ENCODE data around the gene WRNIP1.

The WRNIP1 gene

DNA sequence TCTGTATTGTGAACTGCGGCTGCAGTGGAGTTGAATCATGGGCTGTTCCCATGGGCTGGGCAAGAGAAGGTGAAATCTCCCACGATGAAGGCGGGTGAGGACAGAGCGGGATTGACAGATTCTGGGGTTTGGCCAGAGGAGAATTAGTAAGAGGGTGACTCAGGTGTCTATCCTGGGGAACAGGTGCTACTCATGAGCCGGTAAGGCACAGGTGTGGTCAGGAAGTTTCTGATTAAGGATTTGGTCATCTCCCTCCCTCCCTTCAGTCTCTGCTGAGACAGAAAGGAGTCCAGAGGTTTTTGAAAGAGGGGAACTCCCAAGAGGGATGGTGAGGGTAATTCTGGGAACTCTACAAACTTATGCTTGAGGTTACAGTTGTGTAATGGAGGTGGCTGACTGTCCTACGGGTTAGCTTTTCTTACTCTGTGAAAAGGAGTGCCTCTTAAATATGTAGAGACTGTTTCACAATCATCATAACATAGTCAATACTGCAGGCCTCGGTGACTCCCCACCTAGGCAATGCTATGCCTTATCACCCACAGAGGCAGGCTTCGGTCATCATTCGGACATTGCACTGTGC, 45.0 kb downstream of the WRNIP1 start:
- no peak for DNase-seq (ENCODE audit: low read depth)
- TF ChIP-seq, protein P1, sequence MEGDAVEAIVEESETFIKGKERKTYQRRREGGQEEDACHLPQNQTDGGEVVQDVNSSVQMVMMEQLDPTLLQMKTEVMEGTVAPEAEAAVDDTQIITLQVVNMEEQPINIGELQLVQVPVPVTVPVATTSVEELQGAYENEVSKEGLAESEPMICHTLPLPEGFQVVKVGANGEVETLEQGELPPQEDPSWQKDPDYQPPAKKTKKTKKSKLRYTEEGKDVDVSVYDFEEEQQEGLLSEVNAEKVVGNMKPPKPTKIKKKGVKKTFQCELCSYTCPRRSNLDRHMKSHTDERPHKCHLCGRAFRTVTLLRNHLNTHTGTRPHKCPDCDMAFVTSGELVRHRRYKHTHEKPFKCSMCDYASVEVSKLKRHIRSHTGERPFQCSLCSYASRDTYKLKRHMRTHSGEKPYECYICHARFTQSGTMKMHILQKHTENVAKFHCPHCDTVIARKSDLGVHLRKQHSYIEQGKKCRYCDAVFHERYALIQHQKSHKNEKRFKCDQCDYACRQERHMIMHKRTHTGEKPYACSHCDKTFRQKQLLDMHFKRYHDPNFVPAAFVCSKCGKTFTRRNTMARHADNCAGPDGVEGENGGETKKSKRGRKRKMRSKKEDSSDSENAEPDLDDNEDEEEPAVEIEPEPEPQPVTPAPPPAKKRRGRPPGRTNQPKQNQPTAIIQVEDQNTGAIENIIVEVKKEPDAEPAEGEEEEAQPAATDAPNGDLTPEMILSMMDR (IDR thresholded peaks at IDR 0.05; ENCODE audit: control insufficient read depth, extremely low read depth, insufficient read depth): no peak
- H3K4me3 ChIP-seq (ENCODE audit: low read depth, low read length): no peak overlapping the region

DNA sequence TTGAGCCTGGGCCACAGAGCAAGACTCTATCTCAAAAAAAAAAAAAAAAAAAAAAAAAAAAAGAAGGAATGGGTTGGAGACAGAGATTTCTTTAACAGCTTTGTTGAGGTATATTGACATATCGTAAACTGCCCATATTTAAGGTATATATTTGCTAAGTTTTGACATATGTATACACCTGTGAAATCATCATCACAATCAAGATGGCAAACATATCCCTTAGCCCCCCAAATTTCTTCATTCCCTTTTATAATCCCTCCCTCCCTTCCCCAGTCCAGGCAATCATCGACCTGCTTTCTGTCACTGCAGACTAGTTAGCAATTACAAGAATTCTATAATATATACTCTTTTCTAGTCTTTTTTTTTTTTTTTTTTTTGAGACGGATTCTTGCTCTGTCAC, 47.5 kb downstream of the WRNIP1 start:
- TF ChIP-seq, protein P1 (IDR thresholded peaks at IDR 0.05; ENCODE audit: control insufficient read depth, extremely low read depth, insufficient read depth): no peak
- no peak for DNase-seq (ENCODE audit: low read depth)
- no peak overlapping the region for H3K4me3 ChIP-seq (ENCODE audit: low read depth, low read length)

DNA sequence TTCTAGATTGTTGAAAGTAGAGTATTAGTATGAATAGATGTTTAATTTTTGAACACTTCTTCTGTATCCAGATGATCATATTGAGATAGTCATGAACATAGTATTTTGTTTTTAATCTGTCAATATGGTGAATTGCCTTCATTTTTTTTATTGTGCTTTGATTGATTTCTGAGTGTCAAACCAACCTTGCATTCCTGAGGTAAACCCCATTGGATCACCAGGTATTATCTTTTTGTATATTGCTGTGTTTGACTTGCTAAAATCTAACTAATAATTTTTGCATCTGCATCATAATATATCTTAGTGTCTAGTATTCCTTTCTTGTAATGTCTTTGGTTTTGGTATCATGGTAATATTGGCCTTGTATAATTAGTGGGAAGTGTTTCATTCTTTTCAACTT, 51.0 kb downstream of the WRNIP1 start:
- DNase-seq (ENCODE audit: low read depth): no peak
- TF ChIP-seq, protein P1 (IDR thresholded peaks at IDR 0.05; ENCODE audit: control insufficient read depth, extremely low read depth, insufficient read depth): no peak
- no peak overlapping the region for H3K4me3 ChIP-seq (ENCODE audit: low read depth, low read length)

DNA sequence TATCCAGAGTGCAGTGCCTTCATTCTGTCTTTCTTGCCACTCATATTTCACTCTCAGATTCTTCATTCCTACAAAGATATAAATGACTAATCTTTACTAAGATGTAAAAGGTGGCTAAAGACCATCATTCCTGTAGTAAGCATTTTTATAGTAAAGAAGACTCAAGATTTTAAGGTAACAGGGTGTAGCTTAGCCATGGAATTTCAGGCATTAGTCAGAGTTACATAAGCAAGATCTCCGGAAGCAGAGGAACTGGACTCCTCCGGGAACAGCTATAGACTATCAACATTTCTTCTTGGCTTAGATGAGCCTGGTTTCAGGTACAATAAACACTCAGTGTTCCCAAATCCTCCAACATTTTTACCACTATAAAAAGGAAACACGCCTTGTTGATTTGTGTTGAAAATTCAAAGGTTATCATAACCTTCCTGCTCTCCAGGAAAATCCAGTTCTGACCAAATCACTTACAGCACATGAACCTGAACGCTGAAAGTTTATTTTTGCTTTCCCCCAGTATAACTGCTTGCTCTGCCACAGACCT, 52.8 kb downstream of the WRNIP1 start:
- no peak for DNase-seq (ENCODE audit: low read depth)
- TF ChIP-seq, protein P1 (IDR thresholded peaks at IDR 0.05; ENCODE audit: control insufficient read depth, extremely low read depth, insufficient read depth): no peak
- H3K4me3 ChIP-seq (ENCODE audit: low read depth, low read length): no peak overlapping the region

DNA sequence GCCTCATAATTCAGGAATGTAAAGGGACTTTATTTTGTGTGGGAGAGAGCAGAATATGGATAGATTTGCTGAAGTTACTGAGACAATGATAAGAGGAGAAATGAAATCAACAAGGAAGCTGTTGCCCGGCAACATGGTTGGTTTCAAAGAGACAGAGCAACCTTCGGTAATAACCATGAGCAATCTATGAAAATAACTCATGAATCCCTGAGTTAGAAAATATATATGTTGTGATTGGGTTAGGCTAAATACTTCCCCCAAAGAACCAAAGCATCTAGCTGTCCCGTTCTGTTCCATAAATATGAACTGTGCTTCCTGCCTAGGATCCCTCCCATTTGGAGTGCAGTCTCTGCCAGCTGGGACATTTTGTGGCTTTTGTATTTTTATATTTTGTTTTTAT, 53.4 kb downstream of the WRNIP1 start:
- TF ChIP-seq, protein P1 (IDR thresholded peaks at IDR 0.05; ENCODE audit: control insufficient read depth, extremely low read depth, insufficient read depth): no peak
- no peak for DNase-seq (ENCODE audit: low read depth)
- H3K4me3 ChIP-seq (ENCODE audit: low read depth, low read length): no peak overlapping the region

DNA sequence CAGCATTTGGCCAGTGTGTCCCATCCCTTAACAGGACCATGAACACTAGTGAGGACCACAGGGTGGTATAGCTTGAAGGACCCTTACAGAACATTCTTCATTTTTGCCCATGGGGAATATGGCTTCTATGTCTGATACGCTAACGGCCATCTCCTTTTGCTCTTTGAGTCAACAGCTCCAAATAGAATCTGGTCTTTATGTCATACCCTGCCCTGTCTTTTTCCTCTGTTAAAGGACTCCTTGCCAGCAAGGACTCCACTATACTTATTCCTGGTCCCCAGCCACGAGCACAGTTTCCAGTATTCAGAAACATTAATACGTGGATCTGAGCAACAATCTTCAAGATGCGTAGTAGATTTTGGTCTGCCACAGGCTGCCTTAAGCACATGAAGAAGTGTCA, 53.9 kb downstream of the WRNIP1 start:
- DNase-seq (ENCODE audit: low read depth): no peak
- TF ChIP-seq, protein P1 (IDR thresholded peaks at IDR 0.05; ENCODE audit: control insufficient read depth, extremely low read depth, insufficient read depth): no peak
- no peak overlapping the region for H3K4me3 ChIP-seq (ENCODE audit: low read depth, low read length)

DNA sequence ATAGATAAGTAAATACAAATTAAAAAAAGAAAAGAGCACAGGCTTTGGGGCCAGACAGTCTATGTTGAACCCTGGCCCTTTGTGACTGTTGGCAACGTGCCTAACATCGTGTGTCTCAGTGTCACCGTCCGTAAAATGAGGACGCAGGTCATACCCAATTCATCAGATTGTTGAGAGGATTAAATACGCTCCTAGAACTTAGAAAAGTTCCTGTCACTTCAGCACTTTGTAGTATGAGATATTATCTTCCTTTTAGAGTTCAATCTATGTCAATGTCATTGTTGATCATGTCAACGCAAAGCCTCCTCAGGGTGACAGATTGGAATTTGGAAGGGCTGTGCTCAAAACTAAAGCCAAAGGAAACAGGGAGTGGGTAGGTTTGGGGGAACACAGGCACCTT, 54.8 kb downstream of the WRNIP1 start:
- H3K4me3 ChIP-seq (ENCODE audit: low read depth, low read length): no peak overlapping the region

More for the DNA sequence above, 54.8 kb downstream of the WRNIP1 start:
- DNase-seq (ENCODE audit: low read depth): no peak
- TF ChIP-seq, protein P1 (IDR thresholded peaks at IDR 0.05; ENCODE audit: control insufficient read depth, extremely low read depth, insufficient read depth): no peak
